Fibroblast of villous mesenchyme (primary cell): Measurements from ENCODE around the gene PLPPR2. TPM values are rescaled to one million over a fixed set of nuclear protein-coding genes. Genes with fewer than 3 reads are reported as not detected.
"Not testable (repeated sequence)": the region's sequence is repeated elsewhere in the genome, so short reads cannot be mapped to it uniquely, and the experiment has no call there.

ENCODE experiments used
- DNase-seq: peaks from one replicate; pipeline ENCODE4 v3.0.0-alpha.2; 2010; ENCODE audit warnings: low read depth
- H3K4me3 ChIP-seq: 2 replicates; pipeline ENCODE4 v1.5.1; 2011; ENCODE audit warnings: low read depth, mild to moderate bottlenecking, low read length
- total RNA-seq: library from RNA; depleted of rRNA; stranded (reverse); fragments of >200 nt; gene quantifications from 2 replicates; pipeline ENCODE4 v1.2.3, GENCODE V29; 2012
- TF ChIP-seq, protein P1 (sequence below): IDR thresholded peaks from 2 replicates; pipeline ENCODE4 v1.5.1; 2012; ENCODE audit warnings: low read depth, mild to moderate bottlenecking, low read length; ENCODE audit not compliant: insufficient read depth

The PLPPR2 gene
- total RNA-seq, 1 donor, result 16.8 TPM

DNA sequence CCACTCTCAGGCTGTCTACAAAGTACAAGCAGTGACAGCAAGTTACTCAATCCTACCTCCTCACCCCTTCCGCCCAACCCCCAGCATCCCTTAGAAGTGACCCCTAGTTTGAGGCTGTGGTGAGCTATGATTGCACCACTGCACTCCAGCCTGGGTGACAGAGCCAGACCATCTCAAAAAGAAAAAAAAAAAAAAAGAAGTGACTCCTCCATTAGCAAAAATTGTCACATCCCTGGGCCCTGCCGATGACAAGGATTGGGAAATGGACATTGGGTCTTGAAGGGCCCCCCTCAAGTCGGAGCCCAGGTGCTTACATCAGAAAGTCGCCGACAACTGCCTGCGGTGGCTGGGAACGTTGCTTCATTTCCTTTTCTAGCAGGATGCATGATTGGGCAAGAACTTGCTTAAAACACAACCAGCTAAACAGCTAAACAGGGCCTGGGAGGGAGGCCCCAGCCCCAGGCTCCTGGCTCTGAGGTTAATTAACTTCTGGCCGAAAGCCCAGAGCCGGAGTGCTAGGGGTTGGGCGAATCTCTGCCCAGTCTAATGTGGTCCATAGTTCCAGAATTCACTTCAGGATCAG, 31.1 kb upstream of the PLPPR2 start:
- TF ChIP-seq, protein P1, sequence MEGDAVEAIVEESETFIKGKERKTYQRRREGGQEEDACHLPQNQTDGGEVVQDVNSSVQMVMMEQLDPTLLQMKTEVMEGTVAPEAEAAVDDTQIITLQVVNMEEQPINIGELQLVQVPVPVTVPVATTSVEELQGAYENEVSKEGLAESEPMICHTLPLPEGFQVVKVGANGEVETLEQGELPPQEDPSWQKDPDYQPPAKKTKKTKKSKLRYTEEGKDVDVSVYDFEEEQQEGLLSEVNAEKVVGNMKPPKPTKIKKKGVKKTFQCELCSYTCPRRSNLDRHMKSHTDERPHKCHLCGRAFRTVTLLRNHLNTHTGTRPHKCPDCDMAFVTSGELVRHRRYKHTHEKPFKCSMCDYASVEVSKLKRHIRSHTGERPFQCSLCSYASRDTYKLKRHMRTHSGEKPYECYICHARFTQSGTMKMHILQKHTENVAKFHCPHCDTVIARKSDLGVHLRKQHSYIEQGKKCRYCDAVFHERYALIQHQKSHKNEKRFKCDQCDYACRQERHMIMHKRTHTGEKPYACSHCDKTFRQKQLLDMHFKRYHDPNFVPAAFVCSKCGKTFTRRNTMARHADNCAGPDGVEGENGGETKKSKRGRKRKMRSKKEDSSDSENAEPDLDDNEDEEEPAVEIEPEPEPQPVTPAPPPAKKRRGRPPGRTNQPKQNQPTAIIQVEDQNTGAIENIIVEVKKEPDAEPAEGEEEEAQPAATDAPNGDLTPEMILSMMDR, result no peak
- DNase-seq, result peak; percentile 99
- peak overlapping the region; percentile 30 for H3K4me3 ChIP-seq

DNA sequence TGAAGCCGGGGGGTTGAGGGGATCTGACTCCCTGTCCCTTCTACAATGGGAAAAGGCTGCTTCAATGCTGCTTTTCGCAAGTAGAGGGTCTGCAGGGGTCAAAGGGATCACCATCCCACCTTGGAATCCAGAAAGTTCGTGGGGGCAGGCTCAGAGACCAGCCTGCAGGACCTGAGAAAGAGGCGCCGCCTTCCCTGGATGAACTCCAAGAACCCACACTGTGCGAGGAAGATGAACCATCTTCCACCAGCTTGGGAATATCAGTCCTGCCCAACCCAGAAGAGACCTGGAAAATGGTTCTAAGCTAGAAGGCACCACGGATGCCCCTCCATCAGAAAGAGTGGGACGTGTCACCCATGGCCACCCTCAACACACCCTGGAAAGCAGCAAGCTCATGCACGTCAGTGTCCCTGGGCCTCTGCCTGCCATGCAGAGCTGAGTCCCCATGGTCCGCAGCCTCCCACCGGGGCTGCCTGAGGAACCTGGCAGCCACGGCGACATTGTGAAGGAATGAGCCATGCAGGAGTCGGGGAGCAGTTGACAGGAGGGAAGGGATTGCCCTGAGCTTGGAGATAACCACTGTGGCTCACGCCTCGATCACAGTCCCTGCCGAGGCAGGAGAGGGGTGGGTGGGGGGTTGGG, 30.4 kb upstream of the PLPPR2 start:
- no peak overlapping the region for H3K4me3 ChIP-seq
- no peak for DNase-seq
- TF ChIP-seq, protein P1, result no peak

DNA sequence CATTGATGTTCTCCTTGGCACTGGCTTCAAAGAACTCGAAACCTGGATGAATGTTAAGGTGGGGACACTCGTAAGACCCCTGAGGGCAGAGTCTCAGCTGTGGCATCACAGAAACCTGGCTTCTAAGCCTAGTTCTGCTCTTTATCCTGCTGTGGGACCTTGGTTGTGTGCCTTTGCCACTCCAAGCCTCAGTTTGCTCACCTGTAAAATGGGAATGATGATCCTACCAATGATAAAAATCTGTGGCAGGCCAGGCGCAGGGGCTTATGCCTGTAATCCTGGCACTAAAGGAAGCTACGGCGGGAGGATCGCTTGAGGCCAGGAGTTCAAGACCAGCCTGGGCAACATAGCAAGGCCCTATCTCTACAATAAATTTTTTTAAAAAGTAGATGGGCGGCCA, 29.7 kb upstream of the PLPPR2 start:
- TF ChIP-seq, protein P1, result no peak
- no peak for DNase-seq
- no peak overlapping the region for H3K4me3 ChIP-seq

DNA sequence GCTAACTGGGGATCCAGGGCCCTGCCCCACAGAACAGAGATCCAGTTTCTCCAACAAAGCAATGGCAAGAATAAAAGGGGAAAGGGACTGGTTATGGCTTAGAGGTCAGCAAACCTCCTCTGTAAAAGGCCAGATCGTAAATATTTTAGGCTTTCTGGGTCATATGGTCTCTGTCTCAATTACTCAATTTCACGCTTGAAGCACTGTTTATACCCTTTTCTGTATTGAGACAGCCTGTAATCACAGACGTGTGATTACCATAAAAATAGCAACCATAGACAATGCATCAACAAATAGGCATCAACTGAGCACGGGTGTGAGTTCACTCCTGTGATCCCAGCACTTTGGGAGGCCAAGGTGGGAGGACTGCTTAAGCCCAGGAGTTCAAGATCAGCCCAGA, 25.1 kb upstream of the PLPPR2 start:
- peak; percentile 61 for DNase-seq
- no peak overlapping the region for H3K4me3 ChIP-seq
- TF ChIP-seq, protein P1, result no peak

DNA sequence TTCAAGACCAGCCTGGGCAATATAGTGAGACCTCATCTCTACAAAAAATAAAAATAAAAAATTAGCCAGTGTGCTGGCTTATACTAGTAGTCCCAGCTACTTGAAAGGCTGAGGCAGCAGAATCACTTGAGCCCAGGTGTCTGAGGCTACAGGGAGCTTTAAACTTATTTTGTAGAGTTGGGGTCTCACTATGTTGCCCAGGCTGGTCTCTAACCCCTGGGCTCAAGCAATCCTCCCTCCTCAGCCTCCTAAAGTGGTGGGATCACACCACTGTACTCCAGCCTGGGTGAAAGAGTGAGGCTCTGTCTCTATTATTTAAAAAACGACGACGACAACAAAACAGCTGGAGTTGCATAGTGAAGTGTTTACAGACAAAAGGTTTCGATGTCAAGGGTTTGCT, 23.7 kb upstream of the PLPPR2 start:
- no peak overlapping the region for H3K4me3 ChIP-seq
- TF ChIP-seq, protein P1, result no peak
- no peak for DNase-seq

DNA sequence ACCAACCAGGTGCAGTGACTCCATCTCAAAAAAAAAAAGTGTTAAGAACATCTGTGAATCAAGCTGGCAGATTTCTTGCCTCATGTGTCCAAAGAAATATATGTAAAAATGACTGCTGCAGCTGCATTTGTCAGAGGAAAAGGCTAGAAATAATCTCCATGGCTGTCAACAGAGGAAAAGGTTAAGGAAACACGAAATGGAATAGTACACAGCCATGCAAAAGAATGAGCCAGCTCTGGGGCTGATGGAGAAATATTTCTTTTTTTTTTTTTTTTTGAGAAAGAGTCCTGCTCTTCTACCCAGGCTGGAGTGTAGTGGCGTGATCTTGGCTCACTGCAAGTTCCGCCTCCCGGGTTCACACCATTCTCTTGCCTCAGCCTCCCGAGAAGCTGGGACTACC, 22.4 kb upstream of the PLPPR2 start:
- H3K4me3 ChIP-seq, result no peak overlapping the region
- DNase-seq, result no peak
- TF ChIP-seq, protein P1, result no peak

DNA sequence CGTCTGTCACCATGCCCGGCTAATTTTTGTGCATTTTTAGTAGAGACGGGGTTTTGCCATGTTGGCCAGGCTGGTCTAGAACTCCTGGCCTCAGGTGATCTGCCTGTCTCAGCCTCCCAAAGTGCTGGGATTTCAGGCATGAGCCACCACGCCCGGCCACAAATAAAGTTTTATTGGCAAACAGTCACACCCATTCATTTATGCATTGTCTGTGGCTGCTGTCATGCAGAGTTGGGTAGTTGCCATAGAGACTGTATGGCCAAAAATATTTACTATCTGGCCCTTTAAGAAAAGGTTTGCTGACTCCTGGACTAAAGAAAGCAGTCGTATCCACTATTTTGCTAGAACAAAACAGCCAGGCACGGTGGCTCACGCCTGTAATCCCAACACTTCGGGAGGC, 21.4 kb upstream of the PLPPR2 start:
- not testable (repeated sequence) for DNase-seq, H3K4me3 ChIP-seq
